Endothelial cell of umbilical vein (primary cell): ENCODE data around the gene ZNF330. TPM values are rescaled to one million over a fixed set of nuclear protein-coding genes. Genes with fewer than 3 reads are reported as not detected.

Source experiments
- Bru-seq: library from RNA; stranded (reverse); fragments of 400-500 nt; gene quantifications from one replicate; lab custom pipeline; 2021; lab: Mats Ljungman, UMichigan
- BruChase-seq, 2 experiments: library from RNA; stranded (reverse); fragments of 400-500 nt; gene quantifications; one replicate each; lab custom pipeline; 2021; lab: Mats Ljungman, UMichigan
- BruUV-seq: library from RNA; stranded (reverse); fragments of 400-500 nt; replicated peaks from 2 replicates; lab custom pipeline; 2021; lab: Mats Ljungman, UMichigan
- CTCF ChIA-PET: fragments of 300-600, 350-600 bp; sonication (Branson Sonifier 250); formaldehyde crosslinking; loops from one replicate; lab custom pipeline; 2021; ENCODE audit warnings: antibody characterized with exemption, inconsistent platforms; lab: Charles Lee
- POLR2A ChIA-PET: fragments of 300-600, 350-600 bp; sonication (Branson Sonifier 250); formaldehyde crosslinking; loops from one replicate; lab custom pipeline; 2021; ENCODE audit warnings: antibody characterized with exemption, inconsistent platforms; lab: Charles Lee
- DNase-seq: peaks from one replicate; pipeline ENCODE4 v3.0.0-alpha.2; 2011; ENCODE audit warnings: low read depth, low spot score
- FAIRE-seq: peaks from 2 replicates; lab custom pipeline; 2011; peaks lifted over from hg19 to GRCh38; lab: Jason Lieb, UNC
- H2AFZ ChIP-seq: 2 replicates; pipeline ENCODE4 v1.6.0; 2012; ENCODE audit warnings: low read depth, low read length, control low read depth, inconsistent platforms
- H3K27ac ChIP-seq: 2 replicates; pipeline ENCODE4 v1.5.1; 2011; ENCODE audit warnings: low read depth, mild to moderate bottlenecking, control low read depth, low read length, moderate library complexity; ENCODE audit not compliant: insufficient read depth
- H3K27me3 ChIP-seq, 2 experiments: 2 replicates each; pipeline versions ENCODE4 v1.6.0 to v1.6.1; 2011; ENCODE audit warnings: low read length in 2 of 2, mixed read lengths in 1 of 2; ENCODE audit not compliant: control insufficient read depth in 2 of 2, insufficient read depth in 2 of 2
- H3K36me3 ChIP-seq, 2 experiments: 2 replicates in 1 of 2; 3 replicates in 1 of 2; pipeline ENCODE4 v1.5.1; 2011; ENCODE audit warnings: low read length in 2 of 2, mild to moderate bottlenecking in 1 of 2, moderate library complexity in 1 of 2; ENCODE audit not compliant: control insufficient read depth in 2 of 2, insufficient read depth in 2 of 2; ENCODE audit errors: extremely low read depth in 1 of 2
- H3K4me1 ChIP-seq: 3 replicates; pipeline ENCODE4 v1.5.1; 2011; ENCODE audit warnings: mild to moderate bottlenecking, low read length; ENCODE audit not compliant: control insufficient read depth, insufficient read depth; ENCODE audit errors: extremely low read depth
- H3K4me2 ChIP-seq: 2 replicates; pipeline ENCODE4 v1.6.1; 2011; ENCODE audit warnings: low read length, control low read depth, mixed read lengths; ENCODE audit not compliant: insufficient read depth
- H3K4me3 ChIP-seq, 3 experiments: fragments of 200-600 bp in 1 of 3; sonication (generic), shearing (Covaris generic) in 1 of 3; replicated peaks in 1 of 3; 2 replicates each; pipeline ENCODE4 v1.5.1; 2011 to 2016; ENCODE audit warnings: control low read depth in 3 of 3, low read length in 3 of 3, mild to moderate bottlenecking in 2 of 3, inconsistent platforms in 1 of 3, low read depth in 1 of 3, moderate library complexity in 1 of 3; ENCODE audit not compliant: insufficient read depth in 1 of 3
- H3K79me2 ChIP-seq: 2 replicates; pipeline ENCODE4 v1.6.0; 2012; ENCODE audit warnings: low read length, inconsistent platforms; ENCODE audit not compliant: control insufficient read depth, insufficient read depth
- H3K9ac ChIP-seq: replicated peaks from 2 replicates; pipeline ENCODE3; 2011; ENCODE audit warnings: low read length, control low read depth; ENCODE audit not compliant: insufficient read depth; ENCODE audit errors: extremely low read depth
- H3K9me1 ChIP-seq: replicated peaks from 3 replicates; pipeline ENCODE4 v1.6.0; 2011; ENCODE audit warnings: mild to moderate bottlenecking, low read length; ENCODE audit not compliant: control insufficient read depth, insufficient read depth; ENCODE audit errors: extremely low read depth
- H3K9me3 ChIP-seq: replicated peaks from 2 replicates; pipeline ENCODE4 v1.5.1; 2012; ENCODE audit warnings: low read length, inconsistent platforms; ENCODE audit not compliant: control insufficient read depth, insufficient read depth
- H4K20me1 ChIP-seq: replicated peaks from 2 replicates; pipeline ENCODE3; 2011; ENCODE audit warnings: mild to moderate bottlenecking, low read length; ENCODE audit not compliant: control insufficient read depth, insufficient read depth; ENCODE audit errors: extremely low read depth
- CTCF ChIP-seq, 2 donors: IDR thresholded peaks; 1 replicate in 1 of 2; 2 replicates in 1 of 2; pipeline ENCODE4 v1.5.1; 2011; ENCODE audit warnings: low read length in 2 of 2, mild to moderate bottlenecking in 2 of 2, moderate library complexity in 2 of 2, control low read depth in 1 of 2, inconsistent platforms in 1 of 2, low read depth in 1 of 2; ENCODE audit not compliant: insufficient read depth in 1 of 2; ENCODE audit errors: extremely low read depth in 1 of 2
- EZH2 ChIP-seq: IDR thresholded peaks from 2 replicates; pipeline ENCODE4 v1.6.1; 2012; ENCODE audit warnings: borderline replicate concordance, low read depth, mild to moderate bottlenecking, moderate library complexity, low read length, inconsistent platforms; ENCODE audit not compliant: severe bottlenecking
- FOS ChIP-seq: IDR thresholded peaks from 2 replicates; pipeline ENCODE4 v1.6.1; 2011; ENCODE audit warnings: mild to moderate bottlenecking, low read length, moderate library complexity, borderline replicate concordance; ENCODE audit not compliant: insufficient read depth
- GATA2 ChIP-seq: IDR thresholded peaks from 2 replicates; pipeline ENCODE4 v1.7.0; 2011; ENCODE audit warnings: low read depth, mild to moderate bottlenecking, moderate library complexity, mixed read lengths, low read length; ENCODE audit not compliant: insufficient read length, insufficient read depth
- JUN ChIP-seq: IDR thresholded peaks from 2 replicates; pipeline ENCODE4 v1.6.1; 2011; ENCODE audit warnings: borderline replicate concordance, low read depth; ENCODE audit not compliant: insufficient read length, insufficient read depth
- MAX ChIP-seq: IDR thresholded peaks from 2 replicates; pipeline ENCODE4 v1.6.1; 2011; ENCODE audit not compliant: insufficient read depth, insufficient read length
- MYC ChIP-seq: IDR thresholded peaks from one replicate; pipeline ENCODE4 v1.6.1; 2011; ENCODE audit warnings: mild to moderate bottlenecking, low read depth, low read length
- POLR2A ChIP-seq: IDR thresholded peaks from 2 replicates; pipeline ENCODE4 v1.6.1; 2012; ENCODE audit warnings: low read depth, mild to moderate bottlenecking, control low read depth, low read length
- POLR2AphosphoS5 ChIP-seq: IDR thresholded peaks from 2 replicates; pipeline ENCODE4 v1.6.1; 2012; ENCODE audit warnings: low read depth, mild to moderate bottlenecking, control low read depth, low read length, moderate library complexity; ENCODE audit not compliant: insufficient read depth
- dilution Hi-C: fragments of 300-500 bp; cut with MboI; formaldehyde crosslinking; loops from one replicate; pipeline ENCODE4 v1.15.0; 2019; ENCODE audit warnings: low sequenced_read_pairs; ENCODE audit not compliant: extremely low pct_ligation_motif_present
- intact Hi-C: fragments of 100-400 bp; cut with micrococcal nuclease; formaldehyde crosslinking; loops from one replicate; pipeline ENCODE4 v1.10.0; 2022
- long read RNA-seq: library from polyadenylated mRNA; stranded (forward); transcript quantifications from one replicate; pipeline ENCODE4 v2.0.0, GENCODE V29; 2021
- polyA minus RNA-seq, 3 experiments: library from RNA; depleted of rRNA, polyadenylated mRNA; stranded (reverse); fragments of >200 nt; gene quantifications; 1 replicate in 1 of 3; 2 replicates in 2 of 3; pipeline ENCODE4 v1.2.3, GENCODE V29; 2011
- polyA plus RNA-seq, 4 experiments: library from polyadenylated mRNA; depleted of rRNA in 3 of 4; stranded (reverse) in 3 of 4; unstranded in 1 of 4; fragments of >200 nt; gene quantifications; 2 replicates each; pipeline versions ENCODE4 v1.2.1 to v1.2.3, GENCODE V29; 2011 to 2012; ENCODE audit warnings: missing spikeins in 1 of 4
- total RNA-seq: library from RNA; stranded (reverse); gene quantifications from 2 replicates; pipeline ENCODE4 v1.2.3, GENCODE V29; 2021

ZNF330 gene
- total RNA-seq (31.0 and 34.2 TPM in 2 replicates), polyA plus RNA-seq (13.9 and 15.5 TPM in 2 replicates), polyA minus RNA-seq (26.7 and 44.5 TPM in 2 replicates), Bru-seq, nascent RNA (percentile 89 among the genes with signal in this experiment), BruChase-seq, experiment 1, labeled RNA remaining after a 6-hour chase (percentile 72 among the genes with signal in this experiment), BruChase-seq, experiment 2, labeled RNA remaining after a 2-hour chase (percentile 94 among the genes with signal in this experiment)
- 19.1 and 22.3 TPM in 2 replicates for polyA plus RNA-seq (2011; cell fraction: cytosol; rRNA removed)
- 20.0 and 28.8 TPM in 2 replicates for polyA plus RNA-seq (2011; cell fraction: nucleus; rRNA removed)
- 30.4 and 35.9 TPM in 2 replicates for polyA plus RNA-seq (2012)
- 16.8 TPM for polyA minus RNA-seq (2011; cell fraction: cytosol; rRNA and poly(A)+ RNA removed)
- polyA minus RNA-seq (2011; cell fraction: nucleus; rRNA and poly(A)+ RNA removed): 10.0 and 10.6 TPM in 2 replicates
- long read RNA-seq, transcript ZNF330-207 (2 exons, 733 nt): major isoform, 7 of 12 reads
- long read RNA-seq, partial matches to known transcripts: 1 of 12 reads
- long read RNA-seq, other reads (novel, unspliced or antisense): 4 of 12 reads

GRCh38 chr4:141220691-141221659 lies at the start of gene ZNF330:
Gene ZNF330, plus strand, starts transcription at chr4:141220895. Its CDS starts 1,477 bp downstream, at chr4:141222372.
- no peak for TF ChIP-seq POLR2AphosphoS5
- no peak for TF ChIP-seq GATA2
- TF ChIP-seq JUN: peak; percentile 51
- TF ChIP-seq EZH2: no peak
- no peak for TF ChIP-seq MAX
- TF ChIP-seq CTCF (IDR thresholded peaks at IDR 0.05; ENCODE audit: extremely low read depth in 1 of 2, insufficient read depth in 1 of 2, low read depth in 1 of 2, low read length in 2 of 2): peak; percentile 4 to 16
- TF ChIP-seq FOS: no peak
- no peak for TF ChIP-seq MYC
- TF ChIP-seq POLR2A: peak; percentile 69
- peak; percentile 93 for DNase-seq
- Histone ChIP-seq H3K9me1 (no peaks in the 10 kb centered on the region), H3K4me3 (peak within 1 kb of the TSS; percentile 92 to 99 (median 97)), H3K9me3 (no peaks in the 10 kb centered on the region), H3K9ac (peak within 1 kb of the TSS; percentile 88), H2AFZ (peak within 1 kb of the TSS; percentile 93), H4K20me1 (no peaks in the 10 kb centered on the region), H3K4me1 (peaks cover 10% of the 10 kb centered on the region), H3K4me2 (peak within 1 kb of the TSS; percentile 97), H3K27ac (peak within 1 kb of the TSS; percentile 71), H3K36me3 (peaks cover 0 to 13% of the 10 kb centered on the region in 2 experiments), H3K27me3 (peaks cover 0 to under 1% of the 10 kb centered on the region in 2 experiments), H3K79me2 (peaks cover 42% of the 10 kb centered on the region)
- intact Hi-C loops (loop anchor here (2.0 to 5.0 kb wide), 2 partner anchors 60 to 871 kb away; no protein-coding TSS in a partner anchor), dilution Hi-C loops (no loop called here)
- ChIA-PET CTCF (no interaction called here), POLR2A (no interaction called here)
- FAIRE-seq: peak; percentile 87
- TSS peak; percentile 69 for BruUV-seq
